NCI-H226 (cell line): ENCODE data around the gene ACER3.
"Not testable (repeated sequence)": the region's sequence is repeated elsewhere in the genome, so short reads cannot be mapped to it uniquely, and the experiment has no call there.

Source experiments
- DNase-seq: peaks from one replicate; pipeline ENCODE4 v3.0.0-alpha.2; 2015

Gene ACER3

GRCh38 chr11:77003963-77004362, 143.2 kb downstream of the ACER3 start:
- no peak for DNase-seq

DNA sequence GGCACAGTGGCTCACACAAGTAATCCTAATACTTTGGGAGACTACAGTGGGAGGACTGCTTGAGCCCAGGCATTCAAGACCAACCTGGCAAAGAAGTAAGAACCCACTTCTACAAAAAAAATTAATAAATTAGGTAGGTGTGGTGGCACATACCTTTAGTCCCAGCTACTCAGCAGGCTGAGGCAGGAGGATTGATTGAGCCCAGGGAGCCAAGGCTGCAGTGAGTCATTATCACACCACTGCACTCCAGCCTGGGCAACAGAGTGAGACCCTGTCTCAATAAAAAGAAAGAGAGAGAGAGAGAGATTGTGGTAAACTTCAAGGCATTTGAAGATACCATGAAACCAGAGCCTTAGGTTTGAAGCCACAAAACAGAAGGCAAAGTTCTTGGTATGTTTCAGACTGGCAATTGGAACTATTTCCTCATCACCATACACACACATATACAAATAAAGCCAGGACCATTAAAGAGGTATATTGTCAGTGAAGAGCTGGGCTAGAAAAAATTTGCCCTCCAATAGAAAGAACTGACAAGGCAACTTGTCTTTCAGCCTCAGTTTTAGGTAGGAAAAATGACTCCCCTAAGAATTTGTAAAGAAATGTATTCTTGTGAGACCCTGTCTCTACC, 148.9 kb downstream of the ACER3 start:
- DNase-seq = no peak

- no peak for DNase-seq
Observed at GRCh38 chr11:77014669-77015068, 154.0 kb downstream of the ACER3 start.

DNA sequence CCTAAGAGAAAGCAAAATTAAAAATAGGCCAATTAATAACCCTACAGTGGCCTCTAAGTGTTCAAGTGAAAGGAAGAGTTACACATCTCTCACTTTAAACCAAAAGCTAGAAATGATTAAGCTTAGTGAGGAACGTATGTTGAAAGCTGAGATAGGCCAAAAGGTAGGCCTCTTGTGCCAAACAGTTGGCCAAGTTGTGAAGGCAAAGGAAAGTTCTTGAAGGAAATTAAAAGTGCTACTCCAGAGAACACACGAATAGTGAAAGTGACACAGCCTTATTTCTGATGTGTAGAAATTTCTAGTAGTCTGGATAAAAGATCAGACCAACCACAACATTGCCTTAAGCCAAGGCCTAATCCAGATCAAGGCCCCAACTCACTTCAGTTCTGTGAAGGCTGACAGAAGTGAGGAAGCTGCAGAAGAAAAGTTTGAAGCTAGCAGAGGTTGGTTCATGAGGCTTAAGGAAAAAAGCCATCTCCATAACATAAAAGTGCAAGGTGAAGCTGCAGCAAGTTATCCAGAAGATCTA, 157.7 kb downstream of the ACER3 start:
- not testable (repeated sequence) for DNase-seq

- DNase-seq = no peak
Observed at GRCh38 chr11:77019976-77020595, 159.4 kb downstream of the ACER3 start.

DNA sequence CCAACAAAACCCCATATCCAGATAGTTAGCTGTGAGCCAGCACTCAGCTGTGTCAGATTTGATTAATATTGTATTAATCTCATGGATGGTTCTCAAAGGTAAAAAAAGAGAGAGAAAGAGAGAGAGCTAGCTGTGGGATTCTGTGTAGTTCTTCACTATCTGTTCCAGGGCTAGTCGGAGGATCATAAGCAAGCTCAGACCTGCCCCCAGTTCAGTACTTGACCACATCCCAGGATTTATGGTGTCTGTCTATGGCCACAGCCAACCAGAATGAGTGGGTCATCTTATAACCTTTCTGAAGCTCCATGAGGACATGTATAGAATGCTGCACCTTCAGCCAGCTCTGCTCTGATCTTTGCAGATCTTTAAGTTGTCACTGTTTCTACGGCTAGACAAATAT, 160.0 kb downstream of the ACER3 start:
- no peak for DNase-seq

GRCh38 chr11:77024745-77025144, 164.0 kb downstream of the ACER3 start:
- DNase-seq = no peak

DNA sequence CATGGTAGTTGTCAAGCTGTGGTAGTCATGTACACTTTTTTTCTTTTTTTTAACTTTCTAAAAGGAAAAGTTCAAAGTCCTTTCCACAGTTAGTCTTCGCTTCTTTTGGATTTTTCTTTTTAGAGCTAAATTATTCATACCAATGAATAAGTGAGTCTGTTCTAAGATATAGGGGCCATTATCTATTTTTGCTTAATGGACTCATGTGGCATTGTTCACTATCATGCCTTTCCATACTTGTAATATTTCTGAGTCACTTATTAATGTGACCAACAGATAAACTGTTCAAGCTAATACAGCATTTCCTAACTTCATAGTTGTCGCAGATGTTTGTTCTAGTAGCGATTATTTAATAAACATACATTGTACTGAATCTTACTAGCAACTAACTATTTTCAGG, 165.5 kb downstream of the ACER3 start:
- DNase-seq = no peak

DNA sequence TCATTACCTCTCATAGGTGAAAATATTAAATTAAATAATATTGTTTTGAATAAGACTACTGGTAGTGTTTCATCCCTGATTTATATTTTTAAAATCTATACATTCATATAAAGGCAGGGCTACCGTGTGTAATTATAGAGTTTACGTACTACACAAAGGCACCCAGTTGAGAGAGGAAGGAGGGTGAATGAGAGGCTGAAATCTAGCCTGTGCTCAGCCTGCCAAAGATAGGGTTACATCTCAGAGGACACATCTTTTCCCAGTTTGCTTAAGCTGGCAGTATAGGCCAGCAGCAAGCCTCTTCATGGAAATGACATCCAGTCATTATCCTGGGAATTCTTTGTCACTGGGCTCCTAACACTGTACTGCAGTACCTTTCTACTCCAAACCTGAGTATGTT, 166.0 kb downstream of the ACER3 start:
- DNase-seq = no peak

- DNase-seq = no peak
Observed at GRCh38 chr11:77027275-77027674, 166.6 kb downstream of the ACER3 start.

DNA sequence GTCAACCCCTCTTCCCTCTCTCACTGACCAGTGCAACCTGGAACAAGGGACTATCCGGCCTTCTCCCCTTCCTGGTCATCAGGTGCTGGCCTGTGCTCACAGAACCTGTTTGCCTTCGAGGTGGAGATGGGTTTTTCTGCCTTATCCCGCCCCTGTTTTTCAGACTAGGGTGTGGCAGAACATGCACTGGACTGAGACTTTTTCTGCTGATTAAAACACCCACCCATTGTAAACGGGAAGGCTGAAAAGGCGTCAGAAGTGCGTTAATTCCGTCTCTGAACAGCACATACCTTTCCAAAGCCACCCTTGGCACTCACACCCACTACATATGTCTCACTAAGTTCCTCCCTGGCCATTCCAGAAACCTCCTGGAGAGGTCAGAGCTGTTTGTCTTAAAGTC, 169.1 kb downstream of the ACER3 start:
- DNase-seq = no peak

GRCh38 chr11:77030834-77031414, 170.2 kb downstream of the ACER3 start:
- no peak for DNase-seq

- DNase-seq = no peak
Observed at GRCh38 chr11:77031599-77031998, 170.9 kb downstream of the ACER3 start.

- no peak for DNase-seq
Observed at GRCh38 chr11:77035039-77035438, 174.3 kb downstream of the ACER3 start.

GRCh38 chr11:77035580-77035979, 174.9 kb downstream of the ACER3 start:
- DNase-seq = peak; percentile 33

- no peak for DNase-seq
Observed at GRCh38 chr11:77036398-77036797, 175.7 kb downstream of the ACER3 start.

- no peak for DNase-seq
Observed at GRCh38 chr11:77037057-77037456, 176.3 kb downstream of the ACER3 start.

DNA sequence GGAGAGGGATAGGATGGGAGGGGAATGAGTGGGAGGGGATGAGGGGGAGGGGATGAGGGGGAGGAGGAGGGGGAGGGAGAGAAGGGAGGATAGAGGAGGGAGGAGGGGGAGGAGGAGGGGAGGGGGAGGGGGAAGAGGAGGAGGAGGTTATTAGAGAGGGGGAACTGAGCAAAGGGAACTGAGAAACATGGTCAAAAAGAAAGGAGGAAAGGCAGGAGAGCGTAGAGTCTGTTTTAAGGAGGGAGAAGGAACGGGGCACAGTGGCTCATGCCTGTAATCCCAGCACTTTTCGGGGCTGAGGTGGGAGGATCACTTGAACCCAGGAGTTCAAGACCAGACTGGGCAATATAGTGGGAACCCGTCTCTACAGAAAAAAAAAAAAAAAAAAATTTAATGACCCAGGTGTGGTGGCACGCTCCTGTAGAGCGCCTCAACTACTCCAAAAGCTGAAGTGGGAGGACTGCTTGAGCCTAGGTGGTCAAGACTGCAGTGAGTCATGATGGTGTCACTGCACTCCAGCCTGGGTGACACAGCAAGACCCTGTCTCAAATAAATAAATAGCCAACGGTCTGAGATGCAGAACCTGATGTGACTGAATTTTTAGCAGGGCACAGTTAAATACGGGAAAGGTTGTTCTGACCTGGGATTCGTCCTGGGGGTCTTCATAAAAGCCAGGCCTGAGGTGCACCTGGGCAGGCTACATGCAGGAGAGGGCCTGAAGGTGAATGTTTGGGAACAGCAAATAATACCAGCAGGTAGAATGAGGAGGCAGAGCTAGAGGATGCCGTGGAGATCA, 177.5 kb downstream of the ACER3 start:
- no peak for DNase-seq

DNA sequence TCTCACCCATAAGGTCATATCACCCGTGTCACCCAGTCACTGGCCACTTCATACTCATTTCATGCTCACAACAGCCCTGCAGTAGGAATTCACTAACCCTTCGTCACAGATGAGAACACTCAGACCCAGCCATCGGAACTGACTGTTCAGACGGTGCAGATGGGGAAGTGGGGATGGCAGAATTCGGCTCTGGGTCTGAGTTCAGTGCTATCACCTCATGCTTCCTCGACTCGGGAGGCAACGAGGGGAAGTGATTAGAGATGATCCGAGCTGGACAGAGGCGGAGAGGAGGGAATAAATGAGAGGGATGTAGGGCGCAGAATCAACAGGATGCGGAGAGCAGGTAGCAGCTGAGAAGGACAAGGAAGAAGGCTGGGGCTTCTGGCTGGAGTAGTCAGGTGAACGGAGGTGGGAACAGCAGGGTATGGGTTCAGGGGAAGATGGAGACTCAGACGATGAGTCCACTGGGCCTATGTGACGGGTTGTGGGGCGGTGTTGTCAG, 178.2 kb downstream of the ACER3 start:
- no peak for DNase-seq

- DNase-seq = no peak
Observed at GRCh38 chr11:77039491-77040400, 179.0 kb downstream of the ACER3 start.

GRCh38 chr11:77040401-77040777, 179.7 kb downstream of the ACER3 start:
- no peak for DNase-seq

GRCh38 chr11:77040889-77041288, 180.2 kb downstream of the ACER3 start:
- no peak for DNase-seq
